ENCODE measurements around the gene GOLGA6D.
"Not testable (repeated sequence)": the region's sequence is repeated elsewhere in the genome, so short reads cannot be mapped to it uniquely, and the experiment has no call there.

The GOLGA6D gene, protein sequence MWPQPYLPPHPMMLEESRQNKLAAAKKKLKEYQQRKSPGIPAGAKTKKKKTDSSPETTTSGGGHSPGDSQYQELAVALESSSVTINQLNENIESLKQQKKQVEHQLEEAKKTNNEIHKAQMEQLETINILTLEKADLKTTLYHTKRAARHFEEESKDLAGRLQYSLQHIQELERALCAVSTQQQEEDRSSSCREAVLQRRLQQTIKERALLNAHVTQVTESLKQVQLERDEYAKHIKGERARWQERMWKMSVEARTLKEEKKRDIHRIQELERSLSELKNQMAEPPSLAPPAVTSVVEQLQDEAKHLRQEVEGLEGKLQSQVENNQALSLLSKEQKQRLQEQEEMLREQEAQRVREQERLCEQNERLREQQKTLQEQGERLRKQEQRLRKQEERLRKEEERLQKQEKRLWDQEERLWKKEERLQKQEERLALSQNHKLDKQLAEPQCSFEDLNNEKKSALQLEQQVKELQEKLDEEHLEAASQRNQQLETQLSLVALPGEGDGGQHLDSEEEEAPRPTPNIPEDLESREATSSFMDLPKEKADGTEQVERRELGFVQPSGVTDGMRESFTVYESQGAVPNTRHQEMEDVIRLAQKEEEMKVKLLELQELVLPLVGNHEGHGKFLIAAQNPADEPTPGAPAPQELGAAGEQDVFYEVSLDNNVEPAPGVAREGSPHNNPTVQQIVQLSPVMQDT

DNA sequence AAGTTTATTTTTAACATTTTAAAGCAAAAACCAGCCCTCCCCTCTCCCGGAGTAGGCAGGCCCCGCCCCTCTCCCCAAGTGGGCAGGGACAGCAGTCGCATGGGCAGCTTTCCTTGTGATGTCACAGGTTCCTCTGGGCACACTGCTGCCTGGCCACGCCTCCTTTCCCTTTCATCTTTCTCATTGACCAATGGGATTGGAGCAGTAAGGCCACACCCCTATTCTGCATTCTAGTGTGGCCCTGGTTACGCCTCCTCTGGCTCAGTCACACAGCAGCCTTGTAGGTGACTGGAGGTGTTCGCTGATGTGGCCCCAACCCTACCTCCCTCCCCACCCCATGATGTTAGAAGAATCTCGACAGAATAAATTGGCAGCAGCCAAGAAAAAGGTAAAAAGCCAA is at the start of gene GOLGA6D:
GOLGA6D (plus strand) TSS at position 264 of the 400 bp plus-strand sequence; CDS start at position 305, 41 bp downstream.
- not testable (repeated sequence) for DNase-seq

DNA sequence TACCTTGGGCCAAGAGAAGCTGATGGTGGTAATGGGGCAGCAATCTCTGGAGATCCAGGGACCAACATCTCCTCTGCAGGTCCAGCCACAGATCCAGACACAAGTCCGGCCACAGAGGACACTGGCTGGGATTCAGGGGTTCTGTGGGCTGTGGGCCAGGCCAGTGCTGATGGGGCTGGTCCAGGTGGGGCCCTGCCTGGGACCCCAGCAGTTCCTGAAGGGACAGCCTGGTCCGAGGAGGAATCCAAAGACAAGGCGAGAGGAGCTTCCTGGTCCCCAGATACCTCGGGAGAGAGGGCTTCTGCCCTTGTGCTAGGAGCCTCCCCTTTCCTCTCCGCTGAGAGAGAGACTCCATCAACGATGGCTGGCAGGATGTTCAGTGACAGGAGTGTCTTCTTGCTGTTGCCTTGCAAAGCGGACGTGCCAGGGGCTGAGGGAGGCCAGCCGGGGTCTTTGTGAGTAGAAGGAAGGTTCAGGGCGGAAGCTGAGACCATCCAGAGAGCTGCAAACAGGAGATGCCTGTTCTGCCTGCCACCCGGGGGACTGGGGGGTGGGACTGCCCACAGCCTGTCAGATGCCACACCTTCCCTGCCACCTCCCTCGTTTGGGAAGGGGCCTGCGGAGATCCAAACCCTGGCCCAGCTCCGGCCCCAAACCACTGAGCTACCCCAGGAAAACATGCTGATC is 49.0 kb upstream of the GOLGA6D start:
- DNase-seq: no peak

DNA sequence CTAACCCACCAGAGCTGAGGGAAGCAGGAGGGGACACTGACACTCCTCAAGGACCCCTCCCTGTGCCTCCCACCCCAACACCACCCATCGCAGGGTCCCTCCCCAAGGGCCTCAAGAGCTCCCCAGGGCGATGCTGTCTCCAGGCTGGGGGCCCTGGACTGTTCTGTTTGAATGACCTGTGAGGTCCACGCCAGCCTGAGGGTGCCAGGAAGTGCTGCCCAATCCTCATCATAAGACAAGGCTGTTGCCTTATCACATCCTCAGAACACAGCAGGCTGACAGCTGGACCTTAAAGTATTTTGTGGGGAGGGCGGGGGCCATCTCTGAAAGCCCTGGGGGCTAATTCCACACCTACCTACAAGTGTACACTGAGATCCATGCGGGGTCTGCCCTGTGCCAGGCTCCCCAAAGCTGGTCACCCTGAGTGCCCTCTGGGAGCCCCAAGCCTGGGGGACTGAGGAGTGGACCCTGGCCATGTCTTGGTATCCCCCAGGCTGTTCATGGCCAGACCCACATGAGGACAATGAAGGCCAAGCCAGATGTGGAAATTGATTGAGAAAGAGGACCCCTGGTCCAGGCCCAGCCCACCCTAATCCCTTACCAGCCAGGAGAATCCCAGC is 48.3 kb upstream of the GOLGA6D start:
- DNase-seq: no peak

DNA sequence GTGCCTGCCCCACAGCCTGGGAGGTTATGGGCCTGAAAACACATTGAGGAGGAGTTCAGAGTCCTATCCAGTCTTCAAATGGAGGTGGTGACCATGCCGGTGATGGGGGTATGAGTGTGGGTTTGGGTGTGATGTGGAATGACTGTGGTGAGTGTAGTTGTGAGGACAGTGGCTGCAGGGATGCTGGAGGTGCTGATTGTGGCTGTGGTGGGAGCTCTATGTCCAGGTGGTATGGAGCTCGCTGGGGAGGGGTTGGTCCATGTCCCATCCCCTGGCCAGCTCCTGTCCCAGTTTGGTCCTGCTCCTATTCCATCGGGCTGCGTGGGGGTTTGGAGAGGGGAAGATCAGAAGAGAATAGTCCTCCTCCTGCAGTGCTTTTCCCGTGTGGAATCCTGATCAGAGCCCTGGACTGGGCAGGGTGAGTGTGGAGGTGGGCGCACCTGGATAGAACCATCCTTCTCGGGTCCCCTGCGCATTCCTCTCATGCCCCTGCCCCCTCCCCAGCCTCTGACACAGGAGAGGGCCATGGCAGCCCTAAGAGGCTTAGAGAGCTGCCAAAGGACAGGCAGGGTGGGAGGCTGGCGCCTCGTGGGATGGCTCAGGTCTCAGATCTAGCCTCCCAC is 47.5 kb upstream of the GOLGA6D start:
- DNase-seq: no peak

DNA sequence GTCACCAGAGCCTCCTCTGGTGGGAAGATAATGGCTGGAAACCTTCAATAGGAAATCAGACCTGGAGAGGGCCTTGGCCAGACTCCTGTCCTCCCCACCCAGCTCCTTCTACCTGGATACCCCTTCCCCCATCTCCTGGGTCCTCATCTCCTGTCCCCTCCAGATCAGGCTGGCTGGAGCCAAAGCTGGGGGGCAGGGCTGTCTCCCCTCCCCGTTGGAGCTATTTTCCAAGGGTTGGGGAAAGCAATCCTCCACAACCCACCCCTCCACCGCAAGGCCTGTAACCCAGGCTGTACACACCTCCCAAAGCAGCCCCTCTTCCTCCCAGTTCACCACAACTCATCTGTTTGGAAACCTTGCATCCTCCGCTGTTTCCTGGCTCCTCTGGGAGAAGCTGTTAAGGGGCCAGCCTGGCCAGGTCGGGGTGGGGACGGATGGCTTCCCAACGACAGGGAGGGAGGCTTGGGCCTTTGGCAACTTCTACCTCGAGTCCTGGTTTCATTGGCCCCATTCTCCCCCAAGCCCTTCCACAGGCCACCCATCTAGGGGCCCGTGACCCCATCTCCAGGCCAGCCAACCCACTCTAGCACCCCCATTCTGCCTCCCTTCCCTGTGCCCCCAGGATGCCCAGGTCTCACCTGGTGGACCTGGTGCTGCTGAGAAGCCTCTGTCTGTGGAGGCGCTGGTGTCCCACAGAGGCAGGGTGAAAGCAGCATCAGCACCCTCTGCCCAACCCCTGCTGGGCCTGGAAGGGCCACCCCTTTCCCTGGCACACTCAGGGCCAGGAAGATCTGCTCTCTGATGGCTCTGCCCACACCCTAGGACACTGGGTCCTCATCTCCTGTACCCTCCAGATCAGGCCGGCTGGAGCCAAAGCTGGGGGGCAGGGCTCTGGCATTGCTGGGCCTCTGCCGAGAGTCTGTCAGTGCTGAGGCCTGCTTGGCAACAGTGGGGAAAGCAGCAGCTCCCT is 46.6 kb upstream of the GOLGA6D start:
- no peak for DNase-seq

- no peak for DNase-seq
Observed at GRCh38 chr15:75237316-75237982, 45.2 kb upstream of the GOLGA6D start.

- DNase-seq: no peak
Observed at GRCh38 chr15:75238150-75238549, 44.5 kb upstream of the GOLGA6D start.

GRCh38 chr15:75245741-75246140 is 36.9 kb upstream of the GOLGA6D start:
- DNase-seq: not testable (repeated sequence)

- not testable (repeated sequence) for DNase-seq
Observed at GRCh38 chr15:75248991-75249390, 33.6 kb upstream of the GOLGA6D start.

GRCh38 chr15:75249726-75250125 is 32.9 kb upstream of the GOLGA6D start:
- no peak for DNase-seq

GRCh38 chr15:75251343-75251742 is 31.3 kb upstream of the GOLGA6D start:
- not testable (repeated sequence) for DNase-seq

- not testable (repeated sequence) for DNase-seq
Observed at GRCh38 chr15:75252285-75252684, 30.4 kb upstream of the GOLGA6D start.

DNA sequence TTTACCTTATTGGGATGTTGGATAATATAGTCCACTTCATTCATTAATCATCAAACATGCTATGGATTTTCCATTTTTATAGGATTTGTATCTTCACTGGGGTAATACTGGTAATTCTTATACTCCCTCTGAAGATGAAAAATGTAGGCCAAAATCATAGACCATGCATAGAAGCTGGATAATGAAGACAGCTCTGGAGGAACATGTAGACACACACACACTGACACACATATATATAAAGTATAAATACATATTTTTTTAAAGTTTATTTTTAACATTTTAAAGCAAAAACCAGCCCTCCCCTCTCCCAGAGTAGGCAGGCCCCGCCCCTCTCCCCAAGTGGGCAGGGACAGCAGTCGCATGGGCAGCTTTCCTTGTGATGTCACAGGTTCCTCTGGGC is 24.6 kb upstream of the GOLGA6D start, which contains the start of gene GOLGA6C:
GOLGA6C (plus strand) TSS at position 301 of the 400 bp plus-strand sequence. CDS start 265 bp downstream, outside the sequence.
- not testable (repeated sequence) for DNase-seq

GRCh38 chr15:75258620-75259343 is 23.9 kb upstream of the GOLGA6D start:
- DNase-seq: not testable (repeated sequence)

DNA sequence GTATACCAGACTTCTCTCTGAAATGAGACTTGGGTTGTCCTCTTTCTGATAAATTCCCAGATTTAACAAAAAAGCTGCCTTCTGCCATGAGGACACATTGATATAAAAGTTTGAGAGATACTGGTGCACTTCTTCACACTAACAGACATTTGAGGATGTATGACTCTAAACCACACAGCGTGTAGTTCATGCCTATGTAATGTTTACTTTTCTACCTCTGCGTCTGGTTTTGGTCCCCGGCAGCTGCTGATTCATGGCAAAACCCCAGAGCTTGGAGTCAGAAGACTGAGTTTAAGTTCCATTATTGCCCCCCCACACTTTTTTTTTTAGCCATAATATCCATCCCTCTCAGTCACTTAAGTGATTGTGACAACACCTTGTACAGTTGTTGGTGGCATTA is 22.8 kb upstream of the GOLGA6D start:
- DNase-seq: not testable (repeated sequence)

GRCh38 chr15:75273751-75274359 is 8.8 kb upstream of the GOLGA6D start:
- not testable (repeated sequence) for DNase-seq

- DNase-seq: not testable (repeated sequence)
Observed at GRCh38 chr15:75274509-75275107, 8.0 kb upstream of the GOLGA6D start.

DNA sequence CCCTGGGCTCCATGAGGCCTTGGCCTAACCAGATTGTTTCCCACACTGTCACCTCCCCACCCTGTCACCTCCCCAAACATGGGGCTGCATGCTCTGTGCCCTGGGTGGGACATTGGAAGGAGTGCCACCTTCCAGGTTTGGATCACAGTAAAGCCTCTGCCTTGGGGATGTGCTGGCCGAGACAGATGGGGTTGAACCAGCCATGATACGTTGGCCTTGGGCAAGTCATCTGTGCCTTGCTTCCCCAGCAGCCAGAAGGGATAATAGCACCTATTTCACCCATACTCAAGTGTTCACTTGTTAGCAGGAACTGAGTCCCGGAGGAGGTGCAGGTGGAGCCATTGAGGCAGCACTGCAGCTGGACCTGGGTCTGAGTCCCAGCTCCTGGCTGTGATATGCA is 7.0 kb upstream of the GOLGA6D start:
- not testable (repeated sequence) for DNase-seq

Measured in hypothalamus (tissue), 51 donors.